ENCODE measurements around the gene NPFF. TPM values are rescaled to one million over a fixed set of nuclear protein-coding genes. Genes with fewer than 3 reads are reported as not detected.
A peak's percentile ranks its signal among the peaks of the same experiment; 100 is the strongest.

The NPFF gene
- total RNA-seq, 4 donors from 2014 or later = 0.70 TPM; not detected in 3

- 0 to 1% methylated on average over 11 to 19 of the region's 51 CpGs for WGBS, 2 donors
- TF ChIP-seq CTCF (IDR thresholded peaks at IDR 0.05) (no peak), POLR2A (IDR thresholded peaks at IDR 0.05) (no peak)
- intact Hi-C loops (cut with DNase I) = loop anchor here (10.0 kb wide), 1 partner anchor 45 kb away; the partner anchor contains the start of gene PCBP2
Measured at GRCh38 chr12:53499266-53500141, 7.8 kb downstream of the NPFF start, which contains the start of gene MAP3K12. TSS of gene MAP3K12 (minus strand) at chr12:53499458. CDS start at chr12:53487391, 12,067 bp downstream.

GRCh38 chr12:53498235-53498630, 9.1 kb downstream of the NPFF start:
- peaks cover 0 to 5% (median 0%) of the 10 kb centered on the region in 3 donors for H3K36me3 ChIP-seq
- 85 to 90% methylated on average over 2 of the region's 2 CpGs for WGBS, 2 donors
- intact Hi-C loops (cut with DNase I) = no loop called here
- DNase-seq = no peak
- H3K4me3 ChIP-seq = peak overlapping the region in 2 of 4 donors; percentile 69 to 88
- no peaks in the 10 kb centered on the region for H3K27me3 ChIP-seq
- TF ChIP-seq POLR2A (IDR thresholded peaks at IDR 0.05) (no peak), CTCF (IDR thresholded peaks at IDR 0.05) (no peak)
- H3K4me1 ChIP-seq = peaks cover 23 to 81% (median 40%) of the 10 kb centered on the region in 3 donors
- no peaks in the 10 kb centered on the region for H3K9me3 ChIP-seq
- peak overlapping the region in 3 of 4 donors; percentile 97 to 99 (median 98) for H3K27ac ChIP-seq

More at GRCh38 chr12:53499266-53500141, 7.8 kb downstream of the NPFF start, which contains the start of gene MAP3K12:
- H3K27ac ChIP-seq = peak within 1 kb of the TSS; percentile 89 to 99 (median 98)
- H3K36me3 ChIP-seq = peaks cover 0 to 18% (median 0%) of the 10 kb centered on the region in 3 donors
- no peaks in the 10 kb centered on the region for H3K9me3 ChIP-seq
- peak within 1 kb of the TSS; percentile 42 to 88 (median 74) for H3K4me3 ChIP-seq
- H3K4me1 ChIP-seq = peaks cover 23 to 73% (median 32%) of the 10 kb centered on the region in 3 donors
- H3K27me3 ChIP-seq = no peaks in the 10 kb centered on the region
- no peak for DNase-seq

GRCh38 chr12:53497461-53497860, 9.8 kb downstream of the NPFF start:
- Histone ChIP-seq H3K9me3 (no peaks in the 10 kb centered on the region), H3K27ac (peak overlapping the region in 3 of 4 donors; percentile 61 to 97 (median 66)), H3K4me3 (no peak overlapping the region), H3K27me3 (no peaks in the 10 kb centered on the region), H3K36me3 (no peaks in the 10 kb centered on the region), H3K4me1 (peaks cover 26 to 80% (median 38%) of the 10 kb centered on the region in 3 donors)
- TF ChIP-seq POLR2A (IDR thresholded peaks at IDR 0.05) (no peak), CTCF (IDR thresholded peaks at IDR 0.05) (no peak)
- intact Hi-C loops (cut with DNase I) = no loop called here
- no peak for DNase-seq
- WGBS, 2 donors = 97 to 100% methylated on average over 2 of the region's 3 CpGs

- DNase-seq = no peak
- Histone ChIP-seq H3K4me1 (peaks cover 29 to 80% (median 34%) of the 10 kb centered on the region in 3 donors), H3K4me3 (peak overlapping the region in 2 of 4 donors; percentile 9 to 22), H3K27ac (peak overlapping the region in 3 of 4 donors; percentile 61 to 97 (median 66)), H3K36me3 (no peaks in the 10 kb centered on the region), H3K9me3 (no peaks in the 10 kb centered on the region), H3K27me3 (no peaks in the 10 kb centered on the region)
- 80 to 91% methylated on average over 1 of the region's 1 CpG for WGBS, 2 donors
- TF ChIP-seq CTCF (IDR thresholded peaks at IDR 0.05) (no peak), POLR2A (IDR thresholded peaks at IDR 0.05) (no peak)
- intact Hi-C loops (cut with DNase I) = no loop called here
Measured at GRCh38 chr12:53496752-53497032, 10.6 kb downstream of the NPFF start.

Measured in esophagus squamous epithelium (tissue), 5 donors.